ENCODE results near the gene MBNL1. TPM values are rescaled to one million over a fixed set of nuclear protein-coding genes. Genes with fewer than 3 reads are reported as not detected.
A peak's percentile ranks its signal among the peaks of the same experiment; 100 is the strongest.

MBNL1 gene
- total and polyA plus RNA-seq, 3 experiments from 2014 or later, result 303 to 391 (median 386) TPM

- POLR2A ChIA-PET, result no interaction called here
- H3K27ac Mint-ChIP-seq, result peak overlapping the region in 6 of 8 donors; percentile 15 to 83 (median 34)
- peak overlapping the region in 2 of 7 donors; percentile 9 to 30 for H3K4me3 Mint-ChIP-seq
These were observed 110.8 kb downstream of the MBNL1 start for GRCh38 chr3:152379415-152380042.

GRCh38 chr3:152380043-152380442 is 111.3 kb downstream of the MBNL1 start:
- H3K36me3 Mint-ChIP-seq, result peaks cover 0 to 42% (median 11%) of the 10 kb centered on the region in 3 donors
- Histone ChIP-seq H3K27ac (ENCODE audit: low read depth, low read length) (no peak overlapping the region), H3K36me3 (ENCODE audit: insufficient read depth, low read length) (peaks cover 8% of the 10 kb centered on the region), H3K4me1 (ENCODE audit: insufficient read depth, low read length) (peaks cover 87% of the 10 kb centered on the region), H3K27me3 (ENCODE audit: insufficient read depth, low read length, poor library complexity, severe bottlenecking) (no peaks in the 10 kb centered on the region), H3K4me3 (ENCODE audit: low read length) (no peak overlapping the region), H3K9me3 (ENCODE audit: low read length) (no peaks in the 10 kb centered on the region)
- peak overlapping the region in 4 of 7 donors; percentile 9 to 63 (median 50) for H3K4me3 Mint-ChIP-seq
- H3K27ac Mint-ChIP-seq, result peak overlapping the region; percentile 0 to 92 (median 41)
- no peaks in the 10 kb centered on the region for H3K9me3 Mint-ChIP-seq
- DNase-seq, result no peak
- CTCF ChIA-PET, result no interaction called here
- H3K4me1 Mint-ChIP-seq, result peaks cover 82 to 98% (median 95%) of the 10 kb centered on the region in 3 donors
- POLR2A ChIA-PET, result no interaction called here
- no peaks in the 10 kb centered on the region for H3K27me3 Mint-ChIP-seq

More at GRCh38 chr3:152379415-152380042, 110.8 kb downstream of the MBNL1 start:
- Histone ChIP-seq H3K27me3 (ENCODE audit: insufficient read depth, low read length, poor library complexity, severe bottlenecking) (no peaks in the 10 kb centered on the region), H3K9me3 (ENCODE audit: low read length) (no peaks in the 10 kb centered on the region), H3K4me1 (ENCODE audit: insufficient read depth, low read length) (peaks cover 85% of the 10 kb centered on the region), H3K4me3 (ENCODE audit: low read length) (no peak overlapping the region), H3K36me3 (ENCODE audit: insufficient read depth, low read length) (peaks cover 8% of the 10 kb centered on the region), H3K27ac (ENCODE audit: low read depth, low read length) (no peak overlapping the region)
- no peaks in the 10 kb centered on the region for H3K27me3 Mint-ChIP-seq
- H3K36me3 Mint-ChIP-seq, result peaks cover 0 to 45% (median 13%) of the 10 kb centered on the region in 3 donors
- DNase-seq, result no peak
- CTCF ChIA-PET, result no interaction called here
- H3K9me3 Mint-ChIP-seq, result no peaks in the 10 kb centered on the region
- H3K4me1 Mint-ChIP-seq, result peaks cover 84 to 98% (median 95%) of the 10 kb centered on the region in 3 donors

GRCh38 chr3:152381881-152382295 is 113.2 kb downstream of the MBNL1 start:
- peak overlapping the region in 7 of 8 donors; percentile 8 to 70 (median 47) for H3K27ac Mint-ChIP-seq
- peak overlapping the region; percentile 8 to 75 (median 49) for H3K4me3 Mint-ChIP-seq
- Histone ChIP-seq H3K9me3 (ENCODE audit: low read length) (no peaks in the 10 kb centered on the region), H3K4me3 (ENCODE audit: low read length) (no peak overlapping the region), H3K4me1 (ENCODE audit: insufficient read depth, low read length) (peaks cover 89% of the 10 kb centered on the region), H3K27me3 (ENCODE audit: insufficient read depth, low read length, poor library complexity, severe bottlenecking) (no peaks in the 10 kb centered on the region), H3K27ac (ENCODE audit: low read depth, low read length) (no peak overlapping the region), H3K36me3 (ENCODE audit: insufficient read depth, low read length) (peaks cover 8% of the 10 kb centered on the region)
- DNase-seq, result no peak
- H3K4me1 Mint-ChIP-seq, result peaks cover 83 to 98% (median 95%) of the 10 kb centered on the region in 3 donors
- H3K36me3 Mint-ChIP-seq, result peaks cover 0 to 36% (median 10%) of the 10 kb centered on the region in 3 donors
- POLR2A ChIA-PET, result no interaction called here
- no peaks in the 10 kb centered on the region for H3K27me3 Mint-ChIP-seq
- H3K9me3 Mint-ChIP-seq, result no peaks in the 10 kb centered on the region
- CTCF ChIA-PET, result no interaction called here

GRCh38 chr3:152382312-152383135 is 113.8 kb downstream of the MBNL1 start:
- Mint-ChIP-seq H3K27me3 (no peaks in the 10 kb centered on the region), H3K9me3 (no peaks in the 10 kb centered on the region), H3K4me3 (peak overlapping the region; percentile 49 to 80 (median 75)), H3K4me1 (peaks cover 83 to 98% (median 95%) of the 10 kb centered on the region in 3 donors), H3K27ac (peak overlapping the region; percentile 2 to 94 (median 88)), H3K36me3 (peaks cover 0 to 35% (median 12%) of the 10 kb centered on the region in 3 donors)
- Histone ChIP-seq H3K4me3 (ENCODE audit: low read length) (no peak overlapping the region), H3K27me3 (ENCODE audit: insufficient read depth, low read length, poor library complexity, severe bottlenecking) (no peaks in the 10 kb centered on the region), H3K4me1 (ENCODE audit: insufficient read depth, low read length) (peaks cover 88% of the 10 kb centered on the region), H3K36me3 (ENCODE audit: insufficient read depth, low read length) (peaks cover 5% of the 10 kb centered on the region), H3K9me3 (ENCODE audit: low read length) (no peaks in the 10 kb centered on the region), H3K27ac (ENCODE audit: low read depth, low read length) (no peak overlapping the region)
- ChIA-PET CTCF (no interaction called here), POLR2A (interaction anchor here (0.6 kb wide), 1 partner anchor 78 kb away, joined by 3 read pairs; no protein-coding TSS in a partner anchor)
- DNase-seq, result no peak

- Mint-ChIP-seq H3K9me3 (no peaks in the 10 kb centered on the region), H3K4me1 (peaks cover 83 to 99% (median 97%) of the 10 kb centered on the region in 3 donors), H3K27me3 (no peaks in the 10 kb centered on the region), H3K4me3 (peak overlapping the region in 6 of 7 donors; percentile 25 to 80 (median 76)), H3K36me3 (peaks cover 0 to 32% (median 7%) of the 10 kb centered on the region in 3 donors), H3K27ac (peak overlapping the region; percentile 26 to 94 (median 72))
- H3K27me3 ChIP-seq (ENCODE audit: insufficient read depth, low read length, poor library complexity, severe bottlenecking), result no peaks in the 10 kb centered on the region
- H3K36me3 ChIP-seq (ENCODE audit: insufficient read depth, low read length), result no peaks in the 10 kb centered on the region
- no peak for DNase-seq
- H3K9me3 ChIP-seq (ENCODE audit: low read length), result no peaks in the 10 kb centered on the region
- H3K4me3 ChIP-seq (ENCODE audit: low read length), result no peak overlapping the region
- H3K4me1 ChIP-seq (ENCODE audit: insufficient read depth, low read length), result peaks cover 90% of the 10 kb centered on the region
- POLR2A ChIA-PET, result interaction anchor here (0.6 kb wide), 1 partner anchor 78 kb away, joined by 3 read pairs; no protein-coding TSS in a partner anchor
- CTCF ChIA-PET, result no interaction called here
- H3K27ac ChIP-seq (ENCODE audit: low read depth, low read length), result no peak overlapping the region
These were observed 114.4 kb downstream of the MBNL1 start for GRCh38 chr3:152383136-152383606.

GRCh38 chr3:152384412-152384811 is 115.7 kb downstream of the MBNL1 start:
- DNase-seq, result no peak
- Mint-ChIP-seq H3K4me1 (peaks cover 82 to 98% (median 97%) of the 10 kb centered on the region in 3 donors), H3K4me3 (peak overlapping the region in 2 of 7 donors; percentile 29 to 42), H3K9me3 (no peaks in the 10 kb centered on the region), H3K36me3 (peaks cover 3 to 36% (median 7%) of the 10 kb centered on the region in 3 donors), H3K27me3 (no peaks in the 10 kb centered on the region), H3K27ac (peak overlapping the region; percentile 12 to 73 (median 60))
- no peaks in the 10 kb centered on the region for H3K9me3 ChIP-seq (ENCODE audit: low read length)
- no peak overlapping the region for H3K4me3 ChIP-seq (ENCODE audit: low read length)
- H3K36me3 ChIP-seq (ENCODE audit: insufficient read depth, low read length), result no peaks in the 10 kb centered on the region
- POLR2A ChIA-PET, result no interaction called here
- H3K27me3 ChIP-seq (ENCODE audit: insufficient read depth, low read length, poor library complexity, severe bottlenecking), result no peaks in the 10 kb centered on the region
- CTCF ChIA-PET, result no interaction called here
- peaks cover 84% of the 10 kb centered on the region for H3K4me1 ChIP-seq (ENCODE audit: insufficient read depth, low read length)
- no peak overlapping the region for H3K27ac ChIP-seq (ENCODE audit: low read depth, low read length)

- ChIA-PET POLR2A (no interaction called here), CTCF (no interaction called here)
- Mint-ChIP-seq H3K27ac (peak overlapping the region in 5 of 8 donors; percentile 46 to 81 (median 64)), H3K4me3 (peak overlapping the region in 2 of 7 donors; percentile 1 to 33), H3K36me3 (peaks cover 3 to 40% (median 7%) of the 10 kb centered on the region in 3 donors), H3K9me3 (no peaks in the 10 kb centered on the region), H3K4me1 (peaks cover 74 to 96% (median 93%) of the 10 kb centered on the region in 3 donors), H3K27me3 (no peaks in the 10 kb centered on the region)
- Histone ChIP-seq H3K4me1 (ENCODE audit: insufficient read depth, low read length) (peaks cover 78% of the 10 kb centered on the region), H3K27me3 (ENCODE audit: insufficient read depth, low read length, poor library complexity, severe bottlenecking) (no peaks in the 10 kb centered on the region), H3K4me3 (ENCODE audit: low read length) (no peak overlapping the region), H3K36me3 (ENCODE audit: insufficient read depth, low read length) (peaks cover 4% of the 10 kb centered on the region), H3K27ac (ENCODE audit: low read depth, low read length) (no peak overlapping the region), H3K9me3 (ENCODE audit: low read length) (no peaks in the 10 kb centered on the region)
- DNase-seq, result no peak
These were observed 117.0 kb downstream of the MBNL1 start for GRCh38 chr3:152385761-152386160.

Measured in CD8-positive, alpha-beta memory T cell (primary cell).